Activated T-helper 1 cell treated with anti-CD3 and anti-CD28 coated beads, Interleukin-2, amount 50 U/mL, for 16 hours (primary cell): ENCODE data around the gene ITGA6.

Source experiments
- DNase-seq, 2 donors: peaks; one replicate each; pipeline ENCODE4 v3.0.0-alpha.2; 2020; ENCODE audit warnings: low read depth in 1 of 2, low spot score in 1 of 2

Gene ITGA6

DNA sequence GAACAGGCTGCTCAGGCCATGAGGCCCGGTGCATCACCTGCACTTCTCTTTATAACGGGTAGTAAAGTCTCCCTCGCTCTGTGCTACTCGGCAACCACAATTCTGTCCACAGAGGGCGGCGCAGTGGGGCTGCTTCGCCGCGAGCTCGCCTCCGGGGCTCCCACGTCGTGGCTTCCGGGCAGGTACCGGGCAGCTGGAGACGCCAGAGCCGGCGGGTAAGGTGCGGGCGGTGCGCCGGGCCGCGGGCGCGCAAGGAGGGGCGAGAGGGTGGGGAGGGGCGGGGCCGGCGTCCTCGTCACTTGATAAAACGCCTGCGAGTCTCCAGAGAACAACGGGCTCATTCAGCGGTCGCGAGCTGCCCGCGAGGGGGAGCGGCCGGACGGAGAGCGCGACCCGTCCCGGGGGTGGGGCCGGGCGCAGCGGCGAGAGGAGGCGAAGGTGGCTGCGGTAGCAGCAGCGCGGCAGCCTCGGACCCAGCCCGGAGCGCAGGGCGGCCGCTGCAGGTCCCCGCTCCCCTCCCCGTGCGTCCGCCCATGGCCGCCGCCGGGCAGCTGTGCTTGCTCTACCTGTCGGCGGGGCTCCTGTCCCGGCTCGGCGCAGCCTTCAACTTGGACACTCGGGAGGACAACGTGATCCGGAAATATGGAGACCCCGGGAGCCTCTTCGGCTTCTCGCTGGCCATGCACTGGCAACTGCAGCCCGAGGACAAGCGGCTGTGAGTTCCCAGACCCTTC, at the start of gene ITGA6:
Gene ITGA6, plus strand, starts transcription at position 331 of the 734 bp plus-strand sequence.
- DNase-seq, result peak; percentile 58 to 73

DNA sequence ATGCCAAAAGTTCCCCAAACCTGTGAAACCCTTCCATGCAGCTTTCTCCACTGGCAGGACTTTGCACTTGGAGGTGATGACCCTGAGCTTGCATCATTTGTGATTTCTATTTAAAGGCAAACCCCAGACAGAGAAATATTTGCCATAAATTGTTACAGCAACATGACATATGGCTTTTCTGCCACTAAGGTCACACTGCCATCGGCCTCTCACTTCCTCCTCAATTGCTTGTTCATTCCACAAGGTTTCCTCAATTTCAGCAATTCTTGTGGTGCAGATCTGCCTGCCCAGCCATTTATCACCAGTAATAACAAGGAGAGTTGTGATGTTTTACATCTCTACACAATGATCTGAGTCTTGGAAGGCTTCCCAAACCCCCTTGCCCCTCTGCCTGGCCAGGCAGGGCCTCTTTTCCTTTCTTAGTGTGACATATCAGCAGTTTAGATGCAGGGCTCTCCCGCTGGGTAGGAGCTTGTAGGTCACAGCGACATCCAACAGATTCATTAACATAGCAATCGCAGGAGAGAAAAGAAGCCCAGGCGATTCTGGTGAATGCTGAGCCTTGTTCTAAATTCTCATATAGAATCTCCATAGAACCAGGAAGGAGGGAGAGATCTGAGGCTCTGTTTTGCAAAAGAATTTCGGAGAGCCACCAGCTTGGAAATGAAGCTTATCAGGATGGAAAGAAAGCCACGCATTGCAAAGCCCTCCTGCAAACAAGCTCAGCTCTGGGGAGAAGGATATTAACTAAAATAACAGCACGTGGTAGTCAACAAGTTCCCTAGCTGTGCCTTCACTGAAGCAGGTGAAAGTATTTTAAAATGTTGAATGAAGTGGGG, 46.7 kb upstream of the ITGA6 start:
- no peak for DNase-seq

DNA sequence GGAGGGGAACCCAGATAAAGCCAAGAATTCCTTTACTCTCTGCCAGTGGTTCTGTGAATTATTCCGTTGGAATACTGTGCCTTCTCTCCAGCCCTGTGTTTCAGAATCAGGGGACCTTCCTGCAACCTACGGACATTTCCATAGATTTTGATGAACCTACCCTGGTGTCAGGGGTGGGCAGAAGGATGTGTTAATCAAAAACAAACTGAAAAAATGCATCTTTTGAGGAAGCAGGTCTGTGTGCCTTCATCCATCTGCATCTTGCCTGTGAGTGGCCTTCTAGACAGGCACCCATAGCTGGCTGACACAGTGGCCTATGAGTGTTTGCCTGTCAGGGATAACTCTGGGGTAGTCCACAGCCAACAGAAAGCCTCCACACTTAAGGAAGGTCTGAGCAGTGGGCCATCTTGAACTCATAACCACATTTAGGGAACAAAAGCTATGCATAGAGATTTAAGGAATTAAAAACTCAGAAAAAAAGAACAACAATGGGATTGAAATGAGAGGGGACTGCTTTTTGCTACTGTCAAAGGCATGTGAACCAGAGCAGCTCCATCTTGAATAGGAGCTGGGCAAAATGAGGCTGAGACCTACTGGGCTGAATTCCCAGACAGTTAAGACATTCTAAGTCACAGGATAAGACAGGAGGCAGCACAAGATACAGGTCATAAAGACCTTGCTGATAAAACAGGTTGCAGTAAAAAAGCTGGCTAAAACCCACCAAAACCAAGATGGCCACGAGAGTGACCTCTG, 45.9 kb upstream of the ITGA6 start:
- no peak for DNase-seq

DNA sequence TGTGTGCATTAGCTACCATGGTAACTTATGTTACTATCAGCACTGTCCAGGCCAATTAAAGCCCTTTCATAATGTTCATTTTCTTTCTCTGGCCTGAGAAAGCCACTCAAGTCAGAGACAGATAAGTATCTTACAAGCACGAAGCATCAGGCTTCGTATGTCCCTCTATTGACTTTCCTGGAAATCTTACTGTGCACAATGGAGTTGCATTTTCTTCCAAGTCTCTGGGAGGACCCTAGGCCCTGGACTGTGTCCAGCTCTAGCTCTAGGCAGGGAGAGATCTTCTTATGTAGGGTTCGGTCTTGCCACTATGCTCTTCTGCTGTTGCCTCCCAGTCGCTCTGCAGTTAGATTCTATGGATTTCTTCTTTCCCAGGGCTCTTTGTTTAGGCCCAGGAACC, 40.0 kb upstream of the ITGA6 start:
- DNase-seq, result no peak

DNA sequence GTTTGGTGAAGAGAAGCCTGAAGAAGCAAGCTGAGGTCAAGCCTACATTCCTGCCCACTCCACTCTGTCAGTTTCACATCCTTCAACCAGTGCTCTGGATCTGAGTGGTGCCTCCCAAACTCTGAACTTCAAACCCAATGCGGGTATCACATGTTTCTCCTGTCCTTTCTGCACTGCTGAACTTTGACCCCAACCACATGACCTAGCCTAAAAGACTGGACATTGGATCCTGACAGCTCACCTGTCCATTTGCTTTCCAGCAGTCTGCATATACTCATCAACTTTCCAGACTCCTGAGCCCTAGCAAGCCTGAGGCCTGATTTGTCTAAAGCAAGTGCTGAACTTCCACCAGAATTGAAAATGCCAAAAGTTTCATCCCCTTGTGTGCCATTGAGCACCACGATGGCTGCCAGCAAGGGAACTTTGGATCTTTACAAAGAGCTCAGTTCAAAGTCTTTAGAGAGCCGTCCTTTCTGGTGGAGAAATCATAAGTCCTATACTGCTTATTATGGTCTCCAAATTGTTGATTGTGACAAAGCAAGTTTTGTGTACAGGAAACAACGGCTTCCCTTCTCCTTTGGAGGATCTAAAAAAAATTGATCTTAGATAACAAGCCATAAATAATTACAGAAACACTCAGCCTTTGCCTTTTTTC, 37.6 kb upstream of the ITGA6 start:
- DNase-seq, result no peak

DNA sequence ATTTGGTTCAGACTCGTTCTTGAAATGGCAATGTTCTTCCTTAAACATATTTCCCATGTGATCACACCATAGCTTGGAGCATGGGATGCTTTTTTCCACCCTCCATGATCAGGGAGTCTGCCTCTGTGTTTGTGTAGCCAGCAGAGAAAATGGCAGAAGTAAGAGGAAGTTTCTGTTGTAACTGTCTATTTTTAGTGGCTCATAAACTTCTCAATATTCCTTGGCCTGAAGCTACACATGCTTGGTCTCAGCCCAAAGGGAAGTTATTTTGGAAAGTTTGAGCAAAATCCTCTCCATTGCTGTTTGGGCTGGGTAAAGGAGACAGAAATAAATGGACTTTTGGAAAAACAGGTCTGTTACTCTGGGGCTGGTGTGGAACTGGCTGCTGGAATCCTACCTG, 33.4 kb upstream of the ITGA6 start:
- DNase-seq, result no peak

DNA sequence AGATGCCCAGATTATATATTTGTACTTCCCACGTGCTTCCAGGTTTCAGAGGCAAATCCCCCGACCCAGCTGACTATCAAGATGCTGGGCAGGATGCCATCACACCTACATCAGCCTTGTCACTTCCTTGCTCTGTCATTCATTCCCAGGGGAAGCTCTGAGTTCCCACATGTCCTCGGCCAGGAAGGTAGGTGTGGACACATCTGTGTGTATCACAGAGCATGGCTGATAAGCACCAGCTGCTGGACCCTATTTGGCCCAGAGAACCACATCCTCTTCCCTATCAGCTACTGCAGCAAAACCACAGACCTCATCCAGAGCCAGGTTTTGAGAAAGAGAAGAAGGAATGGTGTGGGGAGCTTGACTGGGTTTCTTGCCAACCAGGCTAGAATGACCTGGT, 31.9 kb upstream of the ITGA6 start:
- no peak for DNase-seq

DNA sequence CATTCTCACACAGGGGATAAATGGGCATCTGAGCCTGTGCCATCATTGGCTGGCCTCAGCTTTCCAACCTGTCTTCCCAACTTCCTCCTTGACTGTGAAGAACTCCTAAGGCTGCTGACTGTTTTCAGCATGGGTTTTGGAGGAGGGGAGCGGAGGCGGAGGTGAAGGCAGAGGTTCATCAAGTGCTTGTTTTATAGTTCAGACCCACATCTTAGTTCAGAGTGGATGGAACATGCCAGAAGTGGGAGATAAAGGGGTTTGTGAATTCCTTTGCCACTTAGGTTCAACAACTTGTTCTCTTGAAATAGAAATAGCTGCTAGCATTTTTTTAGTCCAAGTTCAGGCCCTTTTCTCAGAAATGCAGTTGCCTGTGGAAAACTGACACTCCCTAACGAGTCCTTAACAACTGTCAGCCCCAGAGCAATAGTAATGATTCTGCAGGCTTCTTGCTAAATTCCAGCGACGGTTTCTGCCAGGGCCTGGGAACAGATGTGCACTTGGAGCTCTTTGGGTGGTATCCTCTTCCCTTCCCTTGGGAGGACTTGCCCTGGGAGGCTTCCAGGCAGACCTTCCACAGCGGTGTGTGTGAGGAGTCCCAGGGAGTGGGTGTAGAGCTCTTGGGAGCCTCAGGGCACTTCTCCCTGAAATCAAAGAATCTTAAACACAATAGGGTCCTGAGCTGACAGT, 30.1 kb upstream of the ITGA6 start:
- no peak for DNase-seq

DNA sequence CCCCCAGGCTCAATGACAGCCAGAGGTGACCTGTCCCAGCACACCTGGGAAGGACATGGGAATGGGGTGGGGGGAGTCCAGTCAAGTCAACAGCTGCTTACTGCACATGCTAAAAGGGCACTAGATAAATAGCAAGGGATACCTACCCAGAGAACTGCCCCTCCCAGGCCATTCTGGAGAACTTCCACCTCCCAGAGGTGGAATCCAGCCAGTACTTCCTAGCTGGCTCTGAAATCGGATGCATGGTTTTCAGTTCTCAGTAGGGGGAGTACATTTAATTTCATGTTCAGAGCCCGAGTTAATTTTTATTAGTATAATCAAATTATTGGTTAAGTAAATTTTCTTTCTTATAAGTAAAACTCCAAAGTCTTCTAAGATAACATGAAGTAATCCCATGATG, 28.9 kb upstream of the ITGA6 start:
- no peak for DNase-seq

DNA sequence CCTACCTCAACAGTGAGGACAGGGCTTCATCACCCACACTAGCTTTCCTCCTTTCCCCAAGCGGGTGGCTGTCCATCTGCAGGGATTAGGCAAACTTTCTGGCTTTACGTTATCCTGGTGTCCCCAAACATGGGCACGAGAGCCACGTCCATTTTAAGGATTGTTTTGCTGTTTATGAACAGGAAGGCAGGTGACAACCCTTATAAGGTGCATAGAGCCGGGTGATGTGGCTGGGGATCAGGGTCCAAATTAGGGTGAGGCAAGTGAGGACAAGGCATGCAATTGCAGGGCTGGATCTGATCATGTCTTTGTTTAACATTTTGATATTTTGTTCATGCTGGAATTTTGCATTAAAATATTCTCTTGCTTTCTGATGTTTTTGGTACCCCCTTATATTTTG, 27.6 kb upstream of the ITGA6 start:
- DNase-seq, result no peak

DNA sequence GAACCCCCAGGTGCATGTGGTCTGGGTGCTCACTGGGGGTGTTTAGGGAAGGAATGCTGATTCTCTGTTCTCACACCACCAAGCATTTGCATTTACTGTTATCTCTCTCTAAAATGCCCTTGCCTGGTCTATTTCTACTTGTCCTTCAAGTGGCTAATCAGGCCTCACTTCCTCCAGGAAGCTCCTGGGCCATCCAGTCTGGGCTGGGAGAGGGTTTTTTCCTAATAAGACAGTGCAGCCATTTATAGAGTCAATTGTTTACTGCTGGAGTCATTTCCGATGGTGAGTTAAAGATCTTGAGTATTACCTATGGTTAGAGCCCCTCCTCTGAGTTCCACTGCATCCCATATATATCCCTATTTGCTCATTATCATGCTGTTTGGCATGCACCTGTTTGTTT, 25.2 kb upstream of the ITGA6 start:
- DNase-seq, result no peak

DNA sequence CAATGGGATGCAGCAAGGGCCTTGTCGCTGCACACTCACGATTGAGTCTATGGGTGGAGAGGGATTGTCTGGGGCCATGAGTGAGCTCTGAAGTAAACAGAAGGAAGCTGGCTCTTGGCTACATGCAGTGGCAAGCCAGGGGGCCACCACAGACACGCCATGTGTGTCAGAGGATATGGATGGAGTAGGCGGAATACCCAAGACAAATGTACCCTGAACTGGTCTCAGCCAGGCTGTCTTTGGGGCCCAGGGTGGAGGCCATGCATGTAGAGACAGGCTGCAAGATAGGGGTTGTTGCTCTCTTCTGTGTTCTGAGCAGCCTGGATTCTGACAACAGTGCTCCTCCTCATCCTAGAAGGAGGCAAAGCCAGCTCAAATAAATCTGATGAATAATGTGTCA, 24.0 kb upstream of the ITGA6 start:
- DNase-seq, result no peak

DNA sequence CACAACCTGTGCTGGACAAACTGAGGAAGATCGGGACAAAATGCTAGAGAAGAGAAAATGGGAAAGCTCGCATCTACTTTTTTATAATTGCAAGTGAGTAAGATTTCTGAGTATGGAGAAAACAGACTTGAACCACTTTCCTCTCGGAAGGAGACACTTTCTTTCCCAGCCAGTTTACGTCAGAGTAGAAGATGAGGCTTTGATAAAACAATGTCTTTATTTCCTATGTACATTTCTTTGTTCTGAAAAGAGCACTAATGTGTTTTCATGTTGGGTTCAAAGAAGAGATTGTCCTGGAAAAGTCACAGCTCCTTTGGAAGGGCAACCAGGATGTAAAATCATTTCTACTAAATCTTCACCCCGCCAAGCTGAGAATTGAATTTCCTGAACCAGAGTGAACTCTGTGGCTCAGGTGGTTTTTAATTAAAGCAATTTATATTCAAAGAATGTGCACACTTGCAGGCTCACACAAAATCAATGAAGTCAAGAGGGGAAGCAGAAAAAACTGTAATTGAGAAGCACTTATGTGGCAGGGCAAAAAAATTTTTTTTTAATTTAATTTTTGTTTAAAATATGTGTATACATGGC, 23.4 kb upstream of the ITGA6 start:
- no peak for DNase-seq

DNA sequence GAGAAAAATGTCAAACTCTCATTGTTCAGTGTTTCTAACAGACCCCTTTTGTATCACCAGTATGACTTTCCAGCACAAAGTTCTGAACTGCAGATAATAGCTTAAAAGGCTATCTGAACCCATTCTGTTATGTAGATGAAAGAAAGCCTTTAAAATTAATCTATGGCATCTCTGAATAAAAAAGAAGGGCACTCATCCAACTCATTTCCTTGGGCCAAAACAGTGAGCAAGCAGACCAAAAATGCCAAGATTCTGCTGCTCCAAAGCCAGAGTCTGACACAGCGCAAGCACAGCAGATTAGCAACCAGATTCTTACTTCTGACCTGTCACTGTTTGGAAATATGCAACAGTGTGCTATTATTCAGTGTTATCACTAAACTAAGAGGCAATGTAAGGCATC, 22.6 kb upstream of the ITGA6 start:
- DNase-seq, result no peak

DNA sequence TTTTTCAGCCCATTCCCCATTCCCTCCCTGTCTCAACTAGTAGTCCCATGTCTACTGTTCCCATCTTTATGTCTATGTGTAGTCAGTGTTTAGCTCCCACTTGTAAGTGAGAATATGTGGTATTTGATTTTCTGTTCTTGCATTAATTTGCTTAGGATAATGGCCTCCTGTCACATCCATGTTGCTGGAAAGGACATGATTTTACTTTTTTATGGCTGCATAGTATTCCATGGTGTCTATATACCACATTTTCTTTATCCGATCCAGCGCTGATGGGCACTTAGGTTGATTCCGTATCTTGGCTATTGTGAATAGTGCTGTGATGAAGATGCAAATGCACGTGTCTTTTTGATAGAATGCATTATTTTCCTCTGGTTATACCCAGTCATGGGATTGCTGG, 21.7 kb upstream of the ITGA6 start:
- no peak for DNase-seq

DNA sequence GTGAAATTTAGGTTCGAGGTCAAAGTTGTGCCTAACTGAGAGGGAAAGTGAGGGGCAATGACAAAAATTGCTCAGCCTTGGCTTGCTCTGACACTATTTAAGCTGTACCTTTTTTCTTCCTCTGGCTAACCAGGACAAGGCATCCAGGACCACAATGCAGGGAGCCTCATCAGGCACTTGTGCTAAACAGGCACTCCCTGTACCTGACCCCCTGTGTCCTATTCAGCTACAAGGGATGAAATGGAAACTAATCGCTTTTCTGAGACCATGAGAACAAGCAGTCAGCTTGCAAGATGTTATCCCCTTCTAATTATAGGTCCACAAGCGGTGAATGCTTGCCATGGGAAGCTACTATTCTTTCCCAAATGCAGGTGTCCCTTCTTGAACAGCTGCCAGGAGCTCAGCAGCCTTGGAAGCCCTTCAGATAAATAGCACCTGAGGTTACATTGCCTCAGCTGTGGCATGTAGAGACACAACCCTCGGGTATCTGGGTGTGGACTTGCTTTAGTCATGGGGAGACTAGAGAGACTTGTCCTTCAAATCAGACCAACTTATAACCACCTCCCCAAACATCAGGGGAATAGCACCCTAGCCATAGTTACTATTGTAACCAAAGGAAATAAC, 19.1 kb upstream of the ITGA6 start:
- no peak for DNase-seq

DNA sequence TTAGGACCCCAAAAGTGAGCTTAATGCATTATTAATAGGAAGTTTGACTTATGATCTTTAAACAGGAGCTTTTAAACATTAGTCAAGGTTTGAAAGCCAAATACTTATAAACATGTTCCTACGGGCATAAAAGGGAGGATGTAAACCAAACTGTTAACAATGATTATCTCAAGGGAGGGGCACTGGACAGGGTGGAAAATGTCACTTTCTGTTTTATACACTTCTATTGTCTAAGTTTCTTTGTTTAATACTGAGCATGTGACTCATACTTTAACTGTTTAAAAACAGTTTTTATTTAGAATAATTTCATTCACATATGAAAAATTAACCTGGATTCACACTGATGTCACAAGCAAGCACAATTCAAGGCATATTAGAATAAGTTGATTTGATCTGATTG, 18.3 kb upstream of the ITGA6 start:
- DNase-seq, result no peak

DNA sequence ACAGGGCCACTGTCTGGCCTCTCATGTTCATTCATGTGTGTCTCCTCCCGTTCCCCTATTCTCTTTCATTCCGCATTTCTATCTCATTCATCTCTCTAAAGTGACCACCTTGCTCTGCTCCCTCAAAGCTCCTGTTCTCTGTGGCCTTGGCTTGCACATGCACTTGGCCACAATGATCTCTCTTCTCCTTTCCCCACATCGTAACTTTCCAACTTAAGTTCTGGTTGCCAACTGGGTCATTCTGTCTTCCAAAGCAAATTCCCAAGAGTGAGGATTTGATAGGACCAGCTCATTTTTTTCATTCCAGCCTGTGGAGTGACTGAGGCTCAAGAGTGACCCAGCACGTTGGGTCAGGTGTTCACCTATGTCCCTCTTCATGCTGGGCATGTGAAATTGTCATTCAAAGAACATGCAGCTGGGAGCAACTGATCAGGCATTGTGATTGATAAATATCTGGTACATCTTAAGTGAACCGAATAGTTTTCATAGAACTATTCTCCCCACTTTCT, 14.3 kb upstream of the ITGA6 start:
- no peak for DNase-seq

DNA sequence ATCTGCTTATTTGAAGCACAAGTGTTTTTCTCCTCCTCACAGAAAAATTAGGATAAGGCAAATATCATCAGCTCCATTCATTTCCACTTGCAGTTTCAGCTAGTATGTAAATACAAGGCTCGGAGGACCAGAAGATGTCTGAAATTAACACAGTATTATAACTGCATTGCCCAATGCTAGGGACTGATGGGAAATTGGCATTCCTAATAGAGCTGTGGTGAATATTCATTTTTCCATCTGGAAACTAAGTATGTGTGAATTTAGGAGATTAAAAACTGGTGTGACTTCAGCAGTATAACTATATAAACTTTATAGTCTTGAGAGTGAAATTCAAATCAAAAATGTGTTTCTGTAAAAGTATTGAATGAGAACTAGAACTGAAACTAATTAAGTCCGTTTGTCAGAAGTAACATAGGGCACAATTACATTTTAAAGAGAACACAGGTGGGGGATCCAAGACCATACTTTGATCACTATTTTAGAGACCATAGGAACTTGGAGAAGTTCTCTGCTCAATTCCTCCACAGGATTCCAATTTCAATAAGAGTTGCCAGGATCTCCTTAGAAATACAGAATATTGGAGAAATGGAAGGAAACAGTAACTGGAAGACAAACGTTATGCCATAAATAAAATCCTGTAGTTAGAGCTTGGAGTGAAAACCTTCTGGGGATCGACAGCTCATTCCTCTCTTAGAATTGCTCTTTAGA, 12.1 kb upstream of the ITGA6 start:
- no peak for DNase-seq
